Activated CD4-positive, alpha-beta T cell treated with anti-CD3 and anti-CD28 coated beads, Interleukin-2, amount 50 U/mL, for 1 hour (primary cell): ENCODE data around the gene LRRC61.
"Not testable (repeated sequence)": the region's sequence is repeated elsewhere in the genome, so short reads cannot be mapped to it uniquely, and the experiment has no call there.

Experiments
- DNase-seq: peaks from one replicate; pipeline ENCODE4 v3.0.0-alpha.2; 2020

The LRRC61 gene

DNA sequence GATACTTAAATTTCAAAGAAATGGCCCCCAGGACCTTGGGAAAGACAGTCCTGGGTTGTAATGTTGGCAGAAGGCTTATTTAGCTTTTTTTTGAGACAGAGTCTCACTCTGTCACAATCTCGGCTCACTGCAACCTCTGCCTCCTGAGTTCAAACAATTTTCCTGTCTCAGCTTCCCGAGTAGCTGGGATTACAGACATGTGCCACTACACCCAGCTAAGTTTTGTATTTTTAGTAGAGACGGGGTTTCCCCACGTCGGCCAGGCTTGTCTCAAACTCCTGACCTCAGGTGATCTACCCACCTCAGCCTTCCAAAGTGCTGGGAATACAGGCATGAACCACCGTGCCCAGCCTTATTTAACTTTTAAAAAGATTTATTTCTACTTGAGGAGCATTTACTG lies 62.7 kb downstream of the LRRC61 start:
- DNase-seq: not testable (repeated sequence)
